ENCODE measurements around the gene PLOD3.

The PLOD3 gene

GRCh38 chr7:101168412-101169049 is 48.9 kb downstream of the PLOD3 start:
- no peaks in the 10 kb centered on the region for H3K9me3 ChIP-seq (ENCODE audit: control insufficient read depth in 2 of 2, low read length in 2 of 2)
- H3K27ac ChIP-seq (ENCODE audit: low read length): no peak overlapping the region
- no peak overlapping the region for H3K9ac ChIP-seq (ENCODE audit: low read length in 2 of 2)
- H3K4me3 ChIP-seq (ENCODE audit: low read length in 2 of 2): no peak overlapping the region
- H3K36me3 ChIP-seq (ENCODE audit: control insufficient read depth in 2 of 2, insufficient read depth in 2 of 2, low read length in 2 of 2): no peaks in the 10 kb centered on the region
- peaks cover 85 to 97% of the 10 kb centered on the region in 2 donors for H3K27me3 ChIP-seq (ENCODE audit: control insufficient read depth in 1 of 2, insufficient read depth in 2 of 2, low read length in 2 of 2)
- peaks cover 53% of the 10 kb centered on the region for H3K4me1 ChIP-seq (ENCODE audit: control insufficient read depth, insufficient read depth, low read length)

GRCh38 chr7:101167645-101168411 is 49.6 kb downstream of the PLOD3 start:
- Histone ChIP-seq H3K36me3 (ENCODE audit: control insufficient read depth in 2 of 2, insufficient read depth in 2 of 2, low read length in 2 of 2) (no peaks in the 10 kb centered on the region), H3K9me3 (ENCODE audit: control insufficient read depth in 2 of 2, low read length in 2 of 2) (no peaks in the 10 kb centered on the region), H3K27ac (ENCODE audit: low read length) (no peak overlapping the region), H3K4me3 (ENCODE audit: low read length in 2 of 2) (no peak overlapping the region), H3K9ac (ENCODE audit: low read length in 2 of 2) (no peak overlapping the region), H3K27me3 (ENCODE audit: control insufficient read depth in 1 of 2, insufficient read depth in 2 of 2, low read length in 2 of 2) (peaks cover 80 to 94% of the 10 kb centered on the region in 2 donors), H3K4me1 (ENCODE audit: control insufficient read depth, insufficient read depth, low read length) (peaks cover 51% of the 10 kb centered on the region)

GRCh38 chr7:101166909-101167644 is 50.3 kb downstream of the PLOD3 start:
- no peak overlapping the region for H3K27ac ChIP-seq (ENCODE audit: low read length)
- no peak overlapping the region for H3K9ac ChIP-seq (ENCODE audit: low read length in 2 of 2)
- H3K36me3 ChIP-seq (ENCODE audit: control insufficient read depth in 2 of 2, insufficient read depth in 2 of 2, low read length in 2 of 2): no peaks in the 10 kb centered on the region
- peaks cover 47% of the 10 kb centered on the region for H3K4me1 ChIP-seq (ENCODE audit: control insufficient read depth, insufficient read depth, low read length)
- H3K4me3 ChIP-seq (ENCODE audit: low read length in 2 of 2): no peak overlapping the region
- peaks cover 81 to 93% of the 10 kb centered on the region in 2 donors for H3K27me3 ChIP-seq (ENCODE audit: control insufficient read depth in 1 of 2, insufficient read depth in 2 of 2, low read length in 2 of 2)
- H3K9me3 ChIP-seq (ENCODE audit: control insufficient read depth in 2 of 2, low read length in 2 of 2): no peaks in the 10 kb centered on the region

GRCh38 chr7:101166648-101166908 is 50.8 kb downstream of the PLOD3 start:
- H3K4me1 ChIP-seq (ENCODE audit: control insufficient read depth, insufficient read depth, low read length): peaks cover 44% of the 10 kb centered on the region
- H3K27ac ChIP-seq (ENCODE audit: low read length): no peak overlapping the region
- no peaks in the 10 kb centered on the region for H3K36me3 ChIP-seq (ENCODE audit: control insufficient read depth in 2 of 2, insufficient read depth in 2 of 2, low read length in 2 of 2)
- H3K4me3 ChIP-seq (ENCODE audit: low read length in 2 of 2): no peak overlapping the region
- H3K9me3 ChIP-seq (ENCODE audit: control insufficient read depth in 2 of 2, low read length in 2 of 2): no peaks in the 10 kb centered on the region
- peaks cover 79 to 93% of the 10 kb centered on the region in 2 donors for H3K27me3 ChIP-seq (ENCODE audit: control insufficient read depth in 1 of 2, insufficient read depth in 2 of 2, low read length in 2 of 2)
- H3K9ac ChIP-seq (ENCODE audit: low read length in 2 of 2): no peak overlapping the region

GRCh38 chr7:101165958-101166647 is 51.3 kb downstream of the PLOD3 start:
- Histone ChIP-seq H3K27ac (ENCODE audit: low read length) (no peak overlapping the region), H3K36me3 (ENCODE audit: control insufficient read depth in 2 of 2, insufficient read depth in 2 of 2, low read length in 2 of 2) (peaks cover 0 to 2% of the 10 kb centered on the region in 2 donors), H3K9me3 (ENCODE audit: control insufficient read depth in 2 of 2, low read length in 2 of 2) (no peaks in the 10 kb centered on the region), H3K4me3 (ENCODE audit: low read length in 2 of 2) (peak overlapping the region; percentile 17 to 44), H3K4me1 (ENCODE audit: control insufficient read depth, insufficient read depth, low read length) (peaks cover 42% of the 10 kb centered on the region), H3K9ac (ENCODE audit: low read length in 2 of 2) (no peak overlapping the region), H3K27me3 (ENCODE audit: control insufficient read depth in 1 of 2, insufficient read depth in 2 of 2, low read length in 2 of 2) (peaks cover 77 to 91% of the 10 kb centered on the region in 2 donors)

GRCh38 chr7:101165075-101165957 is 52.1 kb downstream of the PLOD3 start, which contains the start of gene VGF:
TSS of gene VGF (minus strand) at chr7:101165569. CDS start at chr7:101164843, 726 bp downstream.
- H3K36me3 ChIP-seq (ENCODE audit: control insufficient read depth in 2 of 2, insufficient read depth in 2 of 2, low read length in 2 of 2): peaks cover under 1 to 2% of the 10 kb centered on the region in 2 donors
- no peak within 1 kb of the TSS for H3K9ac ChIP-seq (ENCODE audit: low read length in 2 of 2)
- peak within 1 kb of the TSS; percentile 17 to 49 for H3K4me3 ChIP-seq (ENCODE audit: low read length in 2 of 2)
- peaks cover 42% of the 10 kb centered on the region for H3K4me1 ChIP-seq (ENCODE audit: control insufficient read depth, insufficient read depth, low read length)
- no peaks in the 10 kb centered on the region for H3K9me3 ChIP-seq (ENCODE audit: control insufficient read depth in 2 of 2, low read length in 2 of 2)
- peaks cover 69 to 83% of the 10 kb centered on the region in 2 donors for H3K27me3 ChIP-seq (ENCODE audit: control insufficient read depth in 1 of 2, insufficient read depth in 2 of 2, low read length in 2 of 2)
- H3K27ac ChIP-seq (ENCODE audit: low read length): no peak within 1 kb of the TSS

- Histone ChIP-seq H3K36me3 (ENCODE audit: control insufficient read depth in 2 of 2, insufficient read depth in 2 of 2, low read length in 2 of 2) (peaks cover 5 to 8% of the 10 kb centered on the region in 2 donors), H3K4me3 (ENCODE audit: low read length in 2 of 2) (no peak overlapping the region), H3K9ac (ENCODE audit: low read length in 2 of 2) (no peak overlapping the region), H3K4me1 (ENCODE audit: control insufficient read depth, insufficient read depth, low read length) (peaks cover 32% of the 10 kb centered on the region), H3K9me3 (ENCODE audit: control insufficient read depth in 2 of 2, low read length in 2 of 2) (no peaks in the 10 kb centered on the region), H3K27ac (ENCODE audit: low read length) (no peak overlapping the region), H3K27me3 (ENCODE audit: control insufficient read depth in 1 of 2, insufficient read depth in 2 of 2, low read length in 2 of 2) (peaks cover 58 to 76% of the 10 kb centered on the region in 2 donors)
These were observed 53.1 kb downstream of the PLOD3 start for GRCh38 chr7:101164071-101164840.

GRCh38 chr7:101163279-101164070 is 53.9 kb downstream of the PLOD3 start:
- Histone ChIP-seq H3K27ac (ENCODE audit: low read length) (no peak overlapping the region), H3K9ac (ENCODE audit: low read length in 2 of 2) (no peak overlapping the region), H3K4me3 (ENCODE audit: low read length in 2 of 2) (peak overlapping the region; percentile 31 to 60), H3K4me1 (ENCODE audit: control insufficient read depth, insufficient read depth, low read length) (peaks cover 31% of the 10 kb centered on the region), H3K27me3 (ENCODE audit: control insufficient read depth in 1 of 2, insufficient read depth in 2 of 2, low read length in 2 of 2) (peaks cover 51 to 71% of the 10 kb centered on the region in 2 donors), H3K36me3 (ENCODE audit: control insufficient read depth in 2 of 2, insufficient read depth in 2 of 2, low read length in 2 of 2) (peaks cover 9 to 13% of the 10 kb centered on the region in 2 donors), H3K9me3 (ENCODE audit: control insufficient read depth in 2 of 2, low read length in 2 of 2) (no peaks in the 10 kb centered on the region)

Data from stomach smooth muscle (tissue), 2 donors.